K562 (cell line): ENCODE data around the gene DPH1. TPM values are rescaled to one million over a fixed set of nuclear protein-coding genes. Genes with fewer than 3 reads are reported as not detected.

Experiments
- ATAC-seq: fragments of 200-7000 bp; cut with Tn5 transposase; 3 replicates; pipeline ENCODE4 v1.9.1; 2020; ENCODE audit warnings: moderate library complexity
- BruUV-seq: library from RNA; stranded (reverse); fragments of 400-500 nt; replicated peaks from 2 replicates; lab custom pipeline; 2021; lab: Mats Ljungman, UMichigan
- CTCF ChIA-PET: fragments of 300-600 bp; formaldehyde crosslinking; extraction: SDS; loops from one replicate; lab custom pipeline; 2021; ENCODE audit warnings: low intra/inter-chr PET ratio; lab: Yijun Ruan, JAX
- POLR2A ChIA-PET: fragments of 300-600, 350-650 bp; sonication (Branson Sonifier 250); formaldehyde crosslinking; extraction: SDS; loops from one replicate; lab custom pipeline; 2021; ENCODE audit warnings: antibody characterized with exemption, inconsistent platforms; lab: Yijun Ruan, JAX
- DNase-seq, 4 experiments: peaks; one replicate each; pipeline versions ENCODE4 v3.0.0 to v3.0.0-alpha.2; 2011 to 2018; ENCODE audit warnings: low spot score in 3 of 4, mixed read lengths in 3 of 4; ENCODE audit errors: extremely low read depth in 1 of 4
- FAIRE-seq: peaks from 2 replicates; lab custom pipeline; 2011; peaks lifted over from hg19 to GRCh38; lab: Jason Lieb, UNC
- H2AFZ ChIP-seq: 2 replicates; pipeline ENCODE4 v1.6.0; 2011; ENCODE audit warnings: low read depth, low read length, control low read depth, inconsistent platforms
- H3K27ac ChIP-seq: fragments of 200-600 bp; 3 replicates; pipeline ENCODE4 v1.8.0; 2011; ENCODE audit warnings: low read depth, mild to moderate bottlenecking, control low read depth, inconsistent platforms, low read length, moderate library complexity, mixed read lengths; ENCODE audit errors: extremely low read depth
- H3K27me3 ChIP-seq, 2 experiments: fragments of 300-600 bp in 1 of 2; 2 replicates in 1 of 2; 3 replicates in 1 of 2; pipeline versions ENCODE4 v1.6.0 to v1.8.0; 2011; ENCODE audit warnings: inconsistent platforms in 2 of 2, low read length in 2 of 2, mild to moderate bottlenecking in 1 of 2, mixed read lengths in 1 of 2, moderate library complexity in 1 of 2; ENCODE audit not compliant: control insufficient read depth in 2 of 2, insufficient read depth in 2 of 2
- H3K36me3 ChIP-seq: fragments of 300-600 bp; 3 replicates; pipeline ENCODE4 v1.8.0; 2011; ENCODE audit warnings: mild to moderate bottlenecking, low read length, inconsistent platforms; ENCODE audit not compliant: control insufficient read depth, insufficient read depth
- H3K4me1 ChIP-seq, 2 experiments: fragments of 200-600 bp in 1 of 2; replicated peaks in 1 of 2; 2 replicates in 1 of 2; 3 replicates in 1 of 2; pipeline versions ENCODE4 v1.5.1 to v1.8.0; 2011; ENCODE audit warnings: inconsistent platforms in 2 of 2, low read length in 2 of 2, mild to moderate bottlenecking in 1 of 2, mixed read lengths in 1 of 2, moderate library complexity in 1 of 2; ENCODE audit not compliant: control insufficient read depth in 2 of 2, insufficient read depth in 2 of 2
- H3K4me2 ChIP-seq: 2 replicates; pipeline ENCODE4 v1.6.1; 2011; ENCODE audit warnings: low read length, control low read depth, inconsistent platforms, mixed read lengths; ENCODE audit not compliant: insufficient read depth
- H3K4me3 ChIP-seq: fragments of 200-600 bp; sonication (generic), shearing (Covaris generic); 2 replicates; pipeline ENCODE4 v1.5.1; 2016; ENCODE audit warnings: control low read depth, inconsistent platforms
- H3K79me2 ChIP-seq: fragments of 200-600 bp; 3 replicates; pipeline ENCODE4 v1.8.0; 2011; ENCODE audit warnings: low read length, inconsistent platforms; ENCODE audit not compliant: control insufficient read depth, insufficient read depth
- H3K9ac ChIP-seq, 2 experiments: 2 replicates each; pipeline versions ENCODE4 v1.6.0 to v1.6.1; 2011; ENCODE audit warnings: low read depth in 2 of 2, low read length in 2 of 2, control low read depth in 1 of 2, inconsistent platforms in 1 of 2, mild to moderate bottlenecking in 1 of 2, mixed read lengths in 1 of 2; ENCODE audit not compliant: insufficient read depth in 1 of 2
- H3K9me1 ChIP-seq: one replicate; pipeline ENCODE4 v1.6.0; 2011; ENCODE audit warnings: inconsistent platforms, mild to moderate bottlenecking, low read length, moderate library complexity; ENCODE audit not compliant: control insufficient read depth, insufficient read depth
- H3K9me3 ChIP-seq: replicated peaks from 2 replicates; pipeline ENCODE4 v1.5.1; 2011; ENCODE audit warnings: low read depth, low read length, inconsistent platforms; ENCODE audit not compliant: control insufficient read depth, insufficient read depth
- H4K20me1 ChIP-seq: replicated peaks from 2 replicates; pipeline ENCODE4 v1.6.1; 2011; ENCODE audit warnings: low read length, inconsistent platforms, mixed read lengths; ENCODE audit not compliant: control insufficient read depth, insufficient read depth
- ESRRA ChIP-seq: fragments of 450-650 bp; IDR thresholded peaks from 2 replicates; pipeline ENCODE4 v1.6.1; 2014; ENCODE audit warnings: low read depth, mild to moderate bottlenecking, moderate library complexity, borderline replicate concordance
- ETV1 ChIP-seq: fragments of 450-650 bp; conservative IDR thresholded peaks from 2 replicates; pipeline ENCODE4 v1.6.1; 2016; ENCODE audit warnings: missing genetic modification characterization, control low read depth, low read depth, missing compliant biosample characterization
- GATAD2B ChIP-seq: fragments of 450-650 bp; IDR thresholded peaks from 2 replicates; pipeline ENCODE4 v1.6.1; 2017; ENCODE audit warnings: mild to moderate bottlenecking, borderline replicate concordance
- MIER1 ChIP-seq: fragments of 450-650 bp; IDR thresholded peaks from 2 replicates; pipeline ENCODE4 v1.6.1; 2016; ENCODE audit warnings: antibody characterized with exemption, mild to moderate bottlenecking, low read depth
- POLR2AphosphoS5 ChIP-seq: IDR thresholded peaks from 2 replicates; pipeline ENCODE4 v1.6.1; 2011; ENCODE audit warnings: mild to moderate bottlenecking, low read depth, low read length, moderate library complexity; ENCODE audit not compliant: control insufficient read depth, insufficient read depth
- PTRF ChIP-seq: fragments of 450-650 bp; IDR thresholded peaks from 2 replicates; pipeline ENCODE4 v1.6.1; 2016; ENCODE audit warnings: mild to moderate bottlenecking, missing genetic modification characterization, missing compliant biosample characterization
- XRCC5 ChIP-seq: fragments of 200-400 bp; formaldehyde crosslinking; IDR thresholded peaks from 2 replicates; pipeline ENCODE4 v1.6.1; 2017; ENCODE audit warnings: low read depth, mild to moderate bottlenecking, low read length
- ZNF184 ChIP-seq: sonication (generic); formaldehyde crosslinking; IDR thresholded peaks from 2 replicates; pipeline ENCODE4 v1.5.0; 2020; ENCODE audit warnings: missing genetic modification reagents
- WGBS: fragments of 100-300 bp; shearing (Covaris generic); methylation state at CpG from one replicate; pipeline ENCODE4 v1.1.6; 2016; ENCODE audit warnings: low coverage, mixed read lengths; ENCODE audit not compliant: insufficient coverage; ENCODE audit errors: missing lambda C conversion rate; 5-methylcytosine and 5-hydroxymethylcytosine counted together
- in situ Hi-C: fragments of 300-500 bp; cut with MboI; formaldehyde crosslinking; loops from 4 replicates; pipeline ENCODE4 v1.15.0; 2018; ENCODE audit warnings: inconsistent platforms, mixed read lengths
- intact Hi-C: fragments of 100-400 bp; cut with micrococcal nuclease; formaldehyde crosslinking; loops from 2 replicates; pipeline ENCODE4 v1.14.2; 2022
- polyA plus RNA-seq, 8 experiments: library from polyadenylated mRNA; depleted of rRNA in 4 of 8; stranded (reverse) in 5 of 8; unstranded in 3 of 8; fragments of >200 nt; fragmentation: Nextera tagmentation in 2 of 8; fragmentation: Illumina TruSeq in 1 of 8; extraction: Ambion mirVana in 2 of 8; extraction: Trizol in 1 of 8; gene quantifications; 2 replicates each; pipeline versions ENCODE4 v1.2.1 to v1.2.3, GENCODE V29; 2011 to 2014; ENCODE audit warnings: inconsistent platforms in 1 of 8, missing spikeins in 1 of 8
- total RNA-seq, 7 experiments: library from RNA; depleted of rRNA in 6 of 7; stranded (reverse); fragments of >200 nt in 6 of 7; fragmentation: Illumina TruSeq in 2 of 7; extraction: Trizol in 2 of 7; gene quantifications; 2 replicates each; pipeline versions ENCODE4 v1.2.1 to v1.2.3, GENCODE V29; 2011 to 2021; ENCODE audit warnings: low replicate concordance in 1 of 7
- TF ChIP-seq, protein P1 (sequence below): sonication (generic); formaldehyde crosslinking; IDR thresholded peaks from 2 replicates; pipeline ENCODE4 v1.8.0; 2022; ENCODE audit warnings: mild to moderate bottlenecking, missing genetic modification reagents

DPH1 gene
- total and polyA plus RNA-seq, 9 of the 15 experiments (the other 6 are each of a cell fraction or from before 2014, with no cell fraction given), result 0.42 to 40.6 (median 20.2) TPM

DNA sequence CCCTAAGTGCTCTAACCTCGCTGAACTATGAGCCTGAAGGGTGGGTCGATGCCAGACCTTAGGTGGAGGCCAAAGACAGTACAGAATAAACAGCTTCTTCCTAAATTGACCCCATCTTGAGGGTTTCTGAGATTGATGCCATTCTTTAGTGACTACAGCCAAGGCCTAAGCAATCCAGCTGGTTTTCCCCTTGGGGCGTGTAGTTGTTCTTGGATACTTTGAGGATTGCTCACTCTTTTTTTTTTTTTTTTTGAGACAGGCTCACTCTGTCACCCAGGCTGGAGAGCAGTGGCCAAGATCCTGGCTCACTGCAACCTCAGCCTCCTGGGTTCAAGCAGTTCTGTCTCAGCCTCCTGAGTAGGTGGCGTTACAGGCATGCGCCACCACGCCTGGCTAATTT, 13.8 kb downstream of the DPH1 start:
- POLR2A ChIA-PET, result no interaction called here
- no peaks in the 10 kb centered on the region for H4K20me1 ChIP-seq
- peaks cover 14% of the 10 kb centered on the region for H3K79me2 ChIP-seq
- no peak overlapping the region for H3K9ac ChIP-seq
- ATAC-seq (no peak), FAIRE-seq (no peak), DNase-seq (no peak)
- CTCF ChIA-PET, result interaction anchor here (0.6 kb wide), 1 partner anchor 1036 kb away, joined by 3 read pairs; no protein-coding TSS in a partner anchor
- H3K9me3 ChIP-seq, result no peaks in the 10 kb centered on the region
- no peak overlapping the region for H3K4me3 ChIP-seq
- H3K27ac ChIP-seq, result no peak overlapping the region
- H2AFZ ChIP-seq, result no peak overlapping the region
- no peaks in the 10 kb centered on the region for H3K9me1 ChIP-seq
- intact Hi-C loops, result no loop called here
- TF ChIP-seq, protein P1, sequence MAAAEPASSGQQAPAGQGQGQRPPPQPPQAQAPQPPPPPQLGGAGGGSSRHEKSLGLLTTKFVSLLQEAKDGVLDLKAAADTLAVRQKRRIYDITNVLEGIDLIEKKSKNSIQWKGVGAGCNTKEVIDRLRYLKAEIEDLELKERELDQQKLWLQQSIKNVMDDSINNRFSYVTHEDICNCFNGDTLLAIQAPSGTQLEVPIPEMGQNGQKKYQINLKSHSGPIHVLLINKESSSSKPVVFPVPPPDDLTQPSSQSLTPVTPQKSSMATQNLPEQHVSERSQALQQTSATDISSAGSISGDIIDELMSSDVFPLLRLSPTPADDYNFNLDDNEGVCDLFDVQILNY (CRISPR knock-in tag), result no peak
- TF ChIP-seq GATAD2B (no peak), ZNF184 (CRISPR knock-in tag) (no peak), XRCC5 (no peak), POLR2AphosphoS5 (peak; percentile 12; the same call in 1 of the 2 replicates), ETV1 (no peak), ESRRA (no peak), MIER1 (no peak), PTRF (no peak)
- TF ChIP-seq, all 486 proteins: peak for 1
- in situ Hi-C loops, result no loop called here
- Histone ChIP-seq H3K27me3 (no peaks in the 10 kb centered on the region), H3K4me1 (peaks cover 5 to 20% of the 10 kb centered on the region in 2 experiments; a peak in 4 of 5 replicates), H3K4me2 (no peak overlapping the region), H3K36me3 (peaks cover 23% of the 10 kb centered on the region; the same call in 2 of the 3 replicates)
- WGBS, result 81% methylated on average over 6 of the region's 6 CpGs
- no TSS peak for BruUV-seq
